Adrenal gland (tissue), 12 donors: ENCODE measurements around the gene EXTL1. TPM values are rescaled to one million over a fixed set of nuclear protein-coding genes. Genes with fewer than 3 reads are reported as not detected.

Experiments used
- DNase-seq, 7 donors: peaks; one replicate each; pipeline ENCODE4 v3.0.0-alpha.2; 2019 to 2020
- H3K27ac ChIP-seq, 5 donors: fragments of 200-600 bp; sonication (generic) in 4 of 5; 1 replicate in 3 of 5; 2 replicates in 2 of 5; pipeline versions ENCODE4 v1.5.1 to v1.8.0; 2016 to 2020; ENCODE audit warnings: mild to moderate bottlenecking in 1 of 5
- H3K27me3 ChIP-seq: fragments of 200-600 bp; 2 replicates; pipeline ENCODE4 v1.8.0; 2021
- H3K36me3 ChIP-seq, 2 donors: fragments of 200-600 bp; replicated peaks in 1 of 2; 1 replicate in 1 of 2; 2 replicates in 1 of 2; pipeline versions ENCODE4 v1.5.1 to v1.8.0; 2018 to 2022
- H3K4me1 ChIP-seq, 2 donors: fragments of 200-600 bp; replicated peaks in 1 of 2; 1 replicate in 1 of 2; 2 replicates in 1 of 2; pipeline versions ENCODE4 v1.5.1 to v1.8.0; 2018 to 2021
- H3K4me3 ChIP-seq, 4 donors: fragments of 200-600 bp; sonication (generic) in 3 of 4; one replicate each; pipeline ENCODE4 v1.5.1; 2016 to 2018
- H3K9me3 ChIP-seq, 3 donors: fragments of 200-600 bp; sonication (generic) in 1 of 3; replicated peaks in 1 of 3; 1 replicate in 2 of 3; 2 replicates in 1 of 3; pipeline versions ENCODE4 v1.5.1 to v1.8.0; 2016 to 2021
- CTCF ChIP-seq, 6 experiments: fragments of 450-650 bp in 4 of 6; fragments of 200-600 bp in 2 of 6; sonication (generic) in 1 of 6; IDR thresholded peaks; 1 replicate in 5 of 6; 2 replicates in 1 of 6; pipeline versions ENCODE4 v1.5.1 to v1.8.0; 2016 to 2021; ENCODE audit warnings: antibody characterized with exemption in 6 of 6, mild to moderate bottlenecking in 2 of 6, moderate library complexity in 1 of 6
- POLR2A ChIP-seq, 2 donors: fragments of 450-650 bp; IDR thresholded peaks; one replicate each; pipeline ENCODE4 v1.6.1; 2017; ENCODE audit warnings: antibody characterized with exemption in 2 of 2, mild to moderate bottlenecking in 2 of 2, moderate library complexity in 1 of 2
- WGBS, 4 donors: extraction: QIAGEN DNeasy Blood & Tissue Kit in 2 of 4; methylation state at CpG; one replicate each; pipeline versions ENCODE4 v1.1.5 to v1.1.7; 2013 to 2017; 5-methylcytosine and 5-hydroxymethylcytosine counted together
- intact Hi-C, 2 donors: fragments of 100-400 bp; cut with DNase I; formaldehyde crosslinking; loops; one replicate each; pipeline versions ENCODE4 v1.14.1 to v1.15.0; 2022 to 2023
- polyA plus RNA-seq, 3 donors: library from polyadenylated mRNA; stranded (reverse); fragments of 200-250 nt in 2 of 3; fragments of 350-450 nt in 1 of 3; fragmentation: Illumina TruSeq in 1 of 3; extraction: RNeasy Lipid Tissue Mini Kit (QIAGEN cat#74804) in 1 of 3; gene quantifications; one replicate each; pipeline ENCODE4 v1.2.3, GENCODE V29; 2013 to 2014
- total RNA-seq, 9 donors: library from RNA; depleted of rRNA in 4 of 9; stranded (reverse); fragments of >200 nt in 4 of 9; fragments of 120-200 nt in 1 of 9; fragmentation: NEBNext Ultra II Directional in 1 of 9; extraction: Animal tissue kit (Norgen Biotek cat#: 25700) in 1 of 9; gene quantifications; one replicate each; pipeline versions ENCODE4 v1.1.0 to v1.2.4, GENCODE V29; 2013 to 2023
- donor health status: healthy with polysubstance abuse.
- donor health status: Bipolar disorder and iron deficiency.
- donor health status: DM: yes; HTN: yes; CAD: no.
- donor health status: DM: no; HTN: no; CAD: no.
- donor health status: DM: no; HTN: no; CAD: no.
- donor health status: DM: yes; HTN: yes; CAD: no.

EXTL1 gene
- total and polyA plus RNA-seq, 12 donors: 0.31 to 6.5 (median 1.9) TPM

GRCh38 chr1:26035203-26035958, 13.8 kb downstream of the EXTL1 start:
- H3K4me3 ChIP-seq: peak overlapping the region; percentile 43 to 91 (median 57)
- intact Hi-C loops: loop anchor here in 1 of 2 donors (10.0 kb wide), 1 partner anchor 129 kb away; the partner anchor contains the start of genes C1orf232 and ZNF593
- H3K4me1 ChIP-seq: peaks cover 14 to 17% of the 10 kb centered on the region in 2 donors
- peak; percentile 93 to 98 (median 97) for DNase-seq
- no peaks in the 10 kb centered on the region for H3K36me3 ChIP-seq
- TF ChIP-seq POLR2A (IDR thresholded peaks at IDR 0.05) (peak; percentile 76 to 87), CTCF (IDR thresholded peaks at IDR 0.05) (no peak)
- no peaks in the 10 kb centered on the region for H3K9me3 ChIP-seq
- H3K27ac ChIP-seq: peak overlapping the region in 4 of 5 donors; percentile 78 to 96 (median 90)
- no peaks in the 10 kb centered on the region for H3K27me3 ChIP-seq
- WGBS, 4 donors: 0 to 1% (median 0%) methylated on average over 19 to 60 of the region's 60 CpGs

GRCh38 chr1:26035959-26036755, 14.6 kb downstream of the EXTL1 start:
- H3K27me3 ChIP-seq: no peaks in the 10 kb centered on the region
- DNase-seq: peak; percentile 88 to 96 (median 93)
- intact Hi-C loops: loop anchor here in 1 of 2 donors (10.0 kb wide), 1 partner anchor 129 kb away; the partner anchor contains the start of genes C1orf232 and ZNF593
- peak overlapping the region in 4 of 5 donors; percentile 78 to 96 (median 90) for H3K27ac ChIP-seq
- H3K36me3 ChIP-seq: no peaks in the 10 kb centered on the region
- H3K4me1 ChIP-seq: peaks cover 14 to 17% of the 10 kb centered on the region in 2 donors
- no peaks in the 10 kb centered on the region for H3K9me3 ChIP-seq
- H3K4me3 ChIP-seq: peak overlapping the region; percentile 43 to 91 (median 57)
- 1 to 7% (median 5%) methylated on average over 10 to 39 of the region's 39 CpGs for WGBS, 4 donors
- TF ChIP-seq POLR2A (IDR thresholded peaks at IDR 0.05) (no peak), CTCF (IDR thresholded peaks at IDR 0.05) (peak; percentile 95 to 100 (median 100))

DNA sequence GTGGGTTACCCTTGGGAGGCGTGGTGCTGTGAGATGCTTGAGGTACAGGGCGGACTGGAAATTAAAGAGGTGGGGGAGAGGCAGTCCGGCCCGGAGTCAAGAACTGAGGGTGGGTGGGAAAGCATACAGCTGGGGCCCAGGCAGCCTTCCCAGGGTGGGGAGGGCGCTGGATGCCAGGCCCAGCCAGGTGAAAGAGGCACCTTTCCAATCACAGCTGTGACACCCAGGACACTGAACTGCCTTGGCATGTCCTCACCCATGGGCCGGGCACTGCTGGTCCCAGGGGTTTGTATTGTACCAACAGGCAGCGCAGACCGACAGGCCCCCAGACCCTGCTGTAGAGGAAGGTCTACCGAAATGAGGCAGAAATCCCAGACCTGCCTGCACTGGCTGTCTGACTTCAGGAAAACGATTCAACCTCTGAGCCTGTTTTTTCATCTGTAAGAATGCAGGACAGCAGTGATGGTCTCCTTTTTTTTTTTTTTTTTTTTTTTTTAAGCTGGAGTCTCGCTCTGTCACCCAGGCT, 15.2 kb downstream of the EXTL1 start:
- H3K27ac ChIP-seq: peak overlapping the region in 3 of 5 donors; percentile 78 to 96 (median 93)
- no peak overlapping the region for H3K4me3 ChIP-seq
- TF ChIP-seq POLR2A (IDR thresholded peaks at IDR 0.05): no peak
- no peak for TF ChIP-seq CTCF (IDR thresholded peaks at IDR 0.05)
- WGBS, 4 donors: 38 to 54% (median 48%) methylated on average over 10 to 11 of the region's 11 CpGs
- no peaks in the 10 kb centered on the region for H3K36me3 ChIP-seq
- H3K9me3 ChIP-seq: no peaks in the 10 kb centered on the region
- H3K27me3 ChIP-seq: no peaks in the 10 kb centered on the region
- intact Hi-C loops: loop anchor here in 1 of 2 donors (10.0 kb wide), 1 partner anchor 128 kb away; the partner anchor contains the start of genes C1orf232 and ZNF593
- H3K4me1 ChIP-seq: peaks cover 14 to 17% of the 10 kb centered on the region in 2 donors
- peak in 1 of 7 donors; percentile 49 for DNase-seq
